GM23338 (cell line): ENCODE results near the gene PROB1. TPM values are rescaled to one million over a fixed set of nuclear protein-coding genes. Genes with fewer than 3 reads are reported as not detected.

Experiments
- ATAC-seq: fragments of 200-7000 bp; cut with Tn5 transposase; 3 replicates; pipeline ENCODE4 v1.9.1; 2020
- DNase-seq: peaks from one replicate; pipeline ENCODE4 v3.0.0-alpha.2; 2015; ENCODE audit warnings: low spot score
- H2AFZ ChIP-seq: fragments of 200-600 bp; sonication (generic); 2 replicates; pipeline ENCODE4 v1.8.0; 2016; ENCODE audit warnings: antibody characterized with exemption, mild to moderate bottlenecking, moderate library complexity
- H3F3A ChIP-seq: fragments of 200-600 bp; sonication (generic); replicated peaks from 2 replicates; pipeline ENCODE4 v1.8.0; 2017; ENCODE audit warnings: antibody characterized with exemption, mixed run types, low read depth
- H3K27ac ChIP-seq: fragments of 200-600 bp; sonication (generic); 2 replicates; pipeline ENCODE4 v1.6.1; 2016; ENCODE audit warnings: low read depth
- H3K27me3 ChIP-seq: fragments of 200-600 bp; sonication (generic); 2 replicates; pipeline ENCODE4 v1.8.0; 2016; ENCODE audit warnings: mild to moderate bottlenecking, mixed run types, moderate library complexity; ENCODE audit not compliant: insufficient read depth
- H3K36me3 ChIP-seq: fragments of 200-600 bp; sonication (generic); 2 replicates; pipeline ENCODE4 v1.8.0; 2016; ENCODE audit warnings: mild to moderate bottlenecking; ENCODE audit not compliant: insufficient read depth
- H3K4me1 ChIP-seq: fragments of 200-600 bp; sonication (generic); 2 replicates; pipeline ENCODE4 v1.8.0; 2016; ENCODE audit warnings: mild to moderate bottlenecking, moderate library complexity; ENCODE audit not compliant: insufficient read depth
- H3K4me2 ChIP-seq: fragments of 200-600 bp; sonication (generic); 2 replicates; pipeline ENCODE4 v1.7.1; 2017; ENCODE audit warnings: mixed run types
- H3K4me3 ChIP-seq: fragments of 200-600 bp; sonication (generic); 2 replicates; pipeline ENCODE4 v1.6.1; 2016; ENCODE audit warnings: mixed run types
- H3K79me2 ChIP-seq: fragments of 200-600 bp; sonication (generic); replicated peaks from 2 replicates; pipeline ENCODE4 v1.8.0; 2017; ENCODE audit warnings: mild to moderate bottlenecking; ENCODE audit not compliant: insufficient read depth
- H3K9me2 ChIP-seq: fragments of 200-600 bp; sonication (generic); 2 replicates; pipeline ENCODE4 v1.8.0; 2017; ENCODE audit not compliant: insufficient read depth
- H4K20me1 ChIP-seq: fragments of 200-600 bp; sonication (generic); replicated peaks from 2 replicates; pipeline ENCODE4 v1.8.0; 2017; ENCODE audit warnings: mild to moderate bottlenecking; ENCODE audit not compliant: insufficient read depth
- H3K27ac Mint-ChIP-seq: 2 replicates; pipeline ENCODE4 v1.8.0; 2020; ENCODE audit warnings: inconsistent platforms, mild to moderate bottlenecking, moderate library complexity, mixed read lengths
- H3K27me3 Mint-ChIP-seq: 3 replicates; pipeline ENCODE4 v1.8.0; 2022; ENCODE audit warnings: low read depth, mild to moderate bottlenecking, moderate library complexity, mixed read lengths, inconsistent platforms; ENCODE audit not compliant: insufficient read depth, poor library complexity
- H3K36me3 Mint-ChIP-seq: 3 replicates; pipeline ENCODE4 v1.8.0; 2021; ENCODE audit warnings: low read depth, mild to moderate bottlenecking, inconsistent platforms, moderate library complexity, mixed read lengths
- H3K4me1 Mint-ChIP-seq: 3 replicates; pipeline ENCODE4 v1.8.0; 2020; ENCODE audit warnings: mild to moderate bottlenecking, inconsistent platforms, mixed read lengths
- H3K4me3 Mint-ChIP-seq: 3 replicates; pipeline ENCODE4 v1.8.0; 2021; ENCODE audit warnings: moderate library complexity, mild to moderate bottlenecking, inconsistent platforms, mixed read lengths
- H3K9me3 Mint-ChIP-seq: 3 replicates; pipeline ENCODE4 v1.8.0; 2020; ENCODE audit warnings: moderate library complexity, mild to moderate bottlenecking, inconsistent platforms, mixed read lengths
- CTCF ChIP-seq, 2 experiments: fragments of 200-600 bp in 1 of 2; sonication (generic) in 1 of 2; conservative IDR thresholded peaks; 2 replicates each; pipeline versions ENCODE4 v1.5.1 to v1.6.1; 2016 to 2017; ENCODE audit warnings: antibody characterized with exemption in 2 of 2, low read depth in 2 of 2, mild to moderate bottlenecking in 2 of 2, moderate library complexity in 1 of 2
- ETS1 ChIP-seq: IDR thresholded peaks from 2 replicates; pipeline ENCODE4 v1.6.1; 2016; ENCODE audit warnings: antibody characterized with exemption
- STAT1 ChIP-seq: IDR thresholded peaks from one replicate; pipeline ENCODE4 v1.6.1; 2016; ENCODE audit warnings: antibody characterized with exemption; ENCODE audit not compliant: unreplicated experiment
- ZNF114 ChIP-seq: fragments of 250-450 bp; sonication (Bioruptor Pico); IDR thresholded peaks from 2 replicates; pipeline ENCODE4 v1.5.0; 2020; ENCODE audit warnings: mild to moderate bottlenecking, moderate library complexity
- ZNF331 ChIP-seq: fragments of 250-450 bp; sonication (Bioruptor Pico); IDR thresholded peaks from 2 replicates; pipeline ENCODE4 v1.5.0; 2020; ENCODE audit warnings: low read depth, mild to moderate bottlenecking, moderate library complexity
- ZNF462 ChIP-seq: fragments of 250-450 bp; sonication (Bioruptor Pico); IDR thresholded peaks from 2 replicates; pipeline ENCODE4 v1.5.0; 2020; ENCODE audit warnings: mild to moderate bottlenecking, moderate library complexity
- polyA plus RNA-seq: library from polyadenylated mRNA; unstranded; fragments of >200 nt; fragmentation: Nextera tagmentation; extraction: Ambion mirVana; gene quantifications from 2 replicates; pipeline ENCODE4 v1.2.1, GENCODE V29; 2016
- total RNA-seq: library from RNA; depleted of rRNA; stranded (reverse); fragments of >200 nt; shearing (Covaris generic); gene quantifications from 2 replicates; pipeline ENCODE4 v1.2.3, GENCODE V29; 2014

The PROB1 gene
- total and polyA plus RNA-seq, 2 experiments from 2014 or later, result 0.73 to 2.7 TPM

- no peak for DNase-seq
- H3K9me3 Mint-ChIP-seq, result no peaks in the 10 kb centered on the region
- H3K36me3 Mint-ChIP-seq, result peaks cover 40% of the 10 kb centered on the region
- Histone ChIP-seq H3K9me2 (no peaks in the 10 kb centered on the region), H3K79me2 (no peaks in the 10 kb centered on the region), H3K4me2 (no peak overlapping the region), H3F3A (no peaks in the 10 kb centered on the region), H4K20me1 (no peaks in the 10 kb centered on the region), H3K4me1 (no peaks in the 10 kb centered on the region), H3K27ac (peak overlapping the region; percentile 37; the same call in 1 of the 2 replicates), H2AFZ (no peak overlapping the region), H3K27me3 (no peaks in the 10 kb centered on the region), H3K4me3 (no peak overlapping the region), H3K36me3 (no peaks in the 10 kb centered on the region)
- TF ChIP-seq ZNF114 (CRISPR knock-in tag) (no peak), CTCF (conservative IDR thresholded peaks at IDR 0.05; ENCODE audit: low read depth in 2 of 2) (no peak), ETS1 (no peak), ZNF331 (CRISPR knock-in tag) (no peak), STAT1 (no peak), ZNF462 (CRISPR knock-in tag) (no peak)
- H3K4me3 Mint-ChIP-seq, result no peak overlapping the region
- H3K27me3 Mint-ChIP-seq, result peaks cover 2% of the 10 kb centered on the region
- no peak overlapping the region for H3K27ac Mint-ChIP-seq
- H3K4me1 Mint-ChIP-seq, result 0 out of 3 replicates have a peak, but pooled peaks cover 3% of the 10 kb centered on the region
- ATAC-seq, result no peak
Measured at GRCh38 chr5:139426203-139426885, 31.4 kb upstream of the PROB1 start.
